PC-3 (cell line): ENCODE data around the gene MAGI2. TPM values are rescaled to one million over a fixed set of nuclear protein-coding genes. Genes with fewer than 3 reads are reported as not detected.

Source experiments
- ATAC-seq: fragments of 200-7000 bp; cut with Tn5 transposase; 2 replicates; pipeline ENCODE4 v1.9.1; 2020; ENCODE audit warnings: mild to moderate bottlenecking, moderate library complexity
- BruUV-seq: library from RNA; stranded (reverse); fragments of 400-500 nt; replicated peaks from 2 replicates; lab custom pipeline; 2021; lab: Mats Ljungman, UMichigan
- CTCF ChIA-PET: fragments of 300-600 bp; sonication (Branson Sonifier 250); formaldehyde crosslinking; loops from one replicate; lab custom pipeline; 2022; ENCODE audit warnings: antibody characterized with exemption; lab: Charles Lee
- POLR2A ChIA-PET: fragments of 300-600 bp; sonication (Branson Sonifier 250); formaldehyde crosslinking; loops from one replicate; lab custom pipeline; 2022; ENCODE audit warnings: antibody characterized with exemption; ENCODE audit not compliant: unreplicated experiment; lab: Charles Lee
- DNase-seq: peaks from one replicate; pipeline ENCODE4 v3.0.0-alpha.2; 2015
- H2AFZ ChIP-seq: fragments of 300-600 bp; sonication (generic); 2 replicates; pipeline ENCODE4 v1.6.0; 2016; ENCODE audit warnings: antibody characterized with exemption, low read length
- H3F3A ChIP-seq: fragments of 300-600 bp; sonication (generic); one replicate; pipeline ENCODE4 v1.6.0; 2017; ENCODE audit warnings: antibody characterized with exemption, low read length, control low read depth, mild to moderate bottlenecking; ENCODE audit not compliant: unreplicated experiment
- H3K27ac ChIP-seq: fragments of 300-600 bp; sonication (generic); 2 replicates; pipeline ENCODE4 v1.5.1; 2016; ENCODE audit warnings: mild to moderate bottlenecking, low read length
- H3K27me3 ChIP-seq: fragments of 300-600 bp; sonication (generic); 2 replicates; pipeline ENCODE4 v1.6.1; 2016; ENCODE audit warnings: low read length, mixed read lengths
- H3K36me3 ChIP-seq: fragments of 300-600 bp; sonication (generic); 2 replicates; pipeline ENCODE4 v1.6.1; 2016; ENCODE audit warnings: low read depth, mixed run types, low read length, mixed read lengths
- H3K4me1 ChIP-seq: fragments of 300-600 bp; sonication (generic); 2 replicates; pipeline ENCODE4 v1.5.1; 2016; ENCODE audit warnings: low read length; ENCODE audit not compliant: insufficient read depth
- H3K4me2 ChIP-seq: fragments of 300-600 bp; sonication (generic); 2 replicates; pipeline ENCODE4 v1.6.0; 2016; ENCODE audit warnings: low read length
- H3K4me3 ChIP-seq: fragments of 300-600 bp; sonication (generic); 2 replicates; pipeline ENCODE4 v1.5.1; 2016; ENCODE audit warnings: mild to moderate bottlenecking, low read length, mixed read lengths
- H3K79me2 ChIP-seq: fragments of 300-600 bp; sonication (generic); 2 replicates; pipeline ENCODE4 v1.6.1; 2017; ENCODE audit warnings: low read length, mixed read lengths
- H3K9ac ChIP-seq: fragments of 300-600 bp; sonication (generic); 2 replicates; pipeline ENCODE4 v1.6.0; 2016; ENCODE audit warnings: mild to moderate bottlenecking, low read length
- H3K9me2 ChIP-seq: fragments of 300-600 bp; sonication (generic); replicated peaks from 2 replicates; pipeline ENCODE4 v1.6.1; 2016; ENCODE audit warnings: mixed run types, low read length, mixed read lengths
- H3K9me3 ChIP-seq: fragments of 300-600 bp; sonication (generic); 2 replicates; pipeline ENCODE4 v1.6.1; 2016; ENCODE audit warnings: low read length, mixed read lengths
- H4K20me1 ChIP-seq: fragments of 300-600 bp; sonication (generic); 2 replicates; pipeline ENCODE4 v1.6.1; 2016; ENCODE audit warnings: low read length, mixed read lengths
- CTCF ChIP-seq: fragments of 300-600 bp; sonication (generic); conservative IDR thresholded peaks from 2 replicates; pipeline ENCODE4 v1.5.1; 2017; ENCODE audit warnings: antibody characterized with exemption, low read depth, mild to moderate bottlenecking, low read length
- EZH2 ChIP-seq: fragments of 300-600 bp; sonication (generic); IDR thresholded peaks from one replicate; pipeline ENCODE4 v1.6.1; 2017; ENCODE audit warnings: antibody characterized with exemption, mild to moderate bottlenecking, low read length; ENCODE audit not compliant: unreplicated experiment
- EZH2phosphoT487 ChIP-seq: fragments of 300-600 bp; sonication (generic); IDR thresholded peaks from 2 replicates; pipeline ENCODE4 v1.6.1; 2018; ENCODE audit warnings: mild to moderate bottlenecking, antibody characterized with exemption, low read length, borderline replicate concordance
- intact Hi-C: fragments of 100-400 bp; cut with micrococcal nuclease; formaldehyde crosslinking; loops from 2 replicates; pipeline ENCODE4 v1.9.0; 2023
- total RNA-seq: library from RNA; depleted of rRNA; stranded (reverse); fragments of >200 nt; gene quantifications from 2 replicates; pipeline ENCODE4 v1.2.3, GENCODE V29; 2014

The MAGI2 gene
- total RNA-seq, 1 experiment from 2014 or later, result not detected

DNA sequence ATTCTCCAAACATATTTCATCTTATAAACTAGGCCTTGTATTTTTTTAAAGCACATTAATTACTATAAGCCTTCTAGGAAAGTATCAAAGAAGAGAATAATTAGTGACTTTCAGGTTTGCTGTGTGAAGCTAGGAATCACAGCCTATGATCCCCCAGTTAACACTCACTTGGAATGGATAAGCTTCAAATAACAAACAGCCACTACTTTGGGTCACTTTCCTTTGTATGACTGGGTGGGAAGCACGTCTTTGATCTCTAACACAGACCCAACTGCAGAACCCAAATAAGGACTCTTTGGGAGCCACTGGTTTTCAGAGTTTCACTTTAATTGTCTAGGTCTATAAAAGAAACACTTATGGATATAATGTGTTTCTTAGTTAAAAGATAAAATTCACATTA, 769.3 kb downstream of the MAGI2 start:
- Histone ChIP-seq H3K4me2 (no peak overlapping the region), H3K79me2 (no peaks in the 10 kb centered on the region), H3K9me2 (no peaks in the 10 kb centered on the region), H3K4me3 (no peak overlapping the region), H3K27me3 (no peaks in the 10 kb centered on the region), H4K20me1 (no peaks in the 10 kb centered on the region), H3F3A (no peaks in the 10 kb centered on the region), H3K36me3 (no peaks in the 10 kb centered on the region), H2AFZ (no peak overlapping the region), H3K4me1 (no peaks in the 10 kb centered on the region), H3K9me3 (no peaks in the 10 kb centered on the region), H3K27ac (no peak overlapping the region), H3K9ac (no peak overlapping the region)
- POLR2A ChIA-PET, result no interaction called here
- no TSS peak for BruUV-seq
- intact Hi-C loops, result no loop called here
- TF ChIP-seq EZH2 (no peak), CTCF (no peak), EZH2phosphoT487 (no peak)
- DNase-seq (no peak), ATAC-seq (no peak)
- CTCF ChIA-PET, result no interaction called here

DNA sequence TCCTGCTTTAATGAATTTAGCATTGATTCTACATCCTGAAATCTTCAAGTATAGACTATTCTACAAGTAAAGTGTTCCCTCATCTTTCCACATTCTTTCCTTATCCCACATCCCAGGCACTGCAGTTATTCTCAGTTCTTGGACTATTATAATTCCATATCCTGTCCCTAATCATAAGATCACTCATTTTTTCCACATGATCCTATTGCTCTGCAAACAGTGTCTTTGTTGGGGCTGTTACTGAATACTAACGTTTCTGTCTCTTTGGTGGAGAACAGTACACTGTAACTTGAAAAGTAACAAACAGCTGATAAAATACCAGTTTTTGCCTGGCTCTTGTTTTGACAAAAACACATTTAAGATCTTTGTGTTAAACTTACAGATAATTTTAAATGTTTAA, 769.9 kb downstream of the MAGI2 start:
- Histone ChIP-seq H3K27me3 (no peaks in the 10 kb centered on the region), H2AFZ (no peak overlapping the region), H3K27ac (no peak overlapping the region), H3K36me3 (no peaks in the 10 kb centered on the region), H3K9me3 (no peaks in the 10 kb centered on the region), H3K79me2 (no peaks in the 10 kb centered on the region), H3F3A (no peaks in the 10 kb centered on the region), H3K9me2 (no peaks in the 10 kb centered on the region), H3K4me1 (no peaks in the 10 kb centered on the region), H3K9ac (no peak overlapping the region), H3K4me3 (no peak overlapping the region), H3K4me2 (no peak overlapping the region), H4K20me1 (no peaks in the 10 kb centered on the region)
- intact Hi-C loops, result no loop called here
- no peak for TF ChIP-seq CTCF
- no peak for TF ChIP-seq EZH2phosphoT487
- CTCF ChIA-PET, result no interaction called here
- no peak for ATAC-seq
- POLR2A ChIA-PET, result no interaction called here
- no TSS peak for BruUV-seq
- DNase-seq, result no peak

DNA sequence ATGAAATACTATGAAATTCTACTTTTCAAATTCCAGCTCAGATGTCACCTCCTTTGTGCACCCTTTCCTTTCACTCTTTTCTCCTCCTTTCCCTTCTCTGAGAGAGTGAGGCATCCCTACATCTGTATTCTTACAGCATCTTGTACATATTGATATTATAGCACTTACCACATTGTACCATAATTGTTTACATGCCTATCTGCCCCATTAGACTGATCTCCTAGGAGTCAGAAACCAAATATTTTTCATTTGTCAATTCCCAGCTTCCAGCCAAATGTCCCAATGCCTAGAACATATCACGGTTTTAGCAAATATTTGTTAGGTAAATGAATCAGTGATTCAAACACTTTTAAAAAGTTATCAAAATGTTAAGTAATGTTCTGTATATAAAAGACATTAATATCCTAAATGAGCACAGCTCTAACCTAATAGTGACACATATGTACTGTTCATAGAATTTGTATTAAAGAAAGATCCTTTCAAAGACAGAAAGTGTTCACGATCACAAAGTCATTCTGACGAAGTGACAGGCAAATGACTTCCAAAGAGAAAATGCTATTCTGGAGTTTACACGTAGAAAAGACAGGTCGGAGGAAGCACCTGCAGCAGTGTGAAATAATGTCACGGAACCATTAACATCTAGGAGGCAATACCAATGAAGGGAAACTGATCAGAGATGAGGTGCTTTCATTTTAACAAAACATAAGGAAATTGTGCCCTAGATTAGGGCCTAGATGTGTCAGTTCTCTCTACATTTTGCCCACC, 774.2 kb downstream of the MAGI2 start:
- ChIA-PET CTCF (no interaction called here), POLR2A (no interaction called here)
- H3K36me3 ChIP-seq, result no peaks in the 10 kb centered on the region
- no peaks in the 10 kb centered on the region for H3K4me1 ChIP-seq
- ATAC-seq (no peak), DNase-seq (no peak)
- no peak overlapping the region for H3K9ac ChIP-seq
- TF ChIP-seq EZH2 (no peak), CTCF (no peak), EZH2phosphoT487 (no peak)
- intact Hi-C loops, result no loop called here
- no peaks in the 10 kb centered on the region for H3K9me2 ChIP-seq
- BruUV-seq, result no TSS peak
- no peaks in the 10 kb centered on the region for H3K9me3 ChIP-seq
- H3K27ac ChIP-seq, result no peak overlapping the region
- no peaks in the 10 kb centered on the region for H3F3A ChIP-seq
- no peaks in the 10 kb centered on the region for H3K79me2 ChIP-seq
- no peak overlapping the region for H2AFZ ChIP-seq
- no peaks in the 10 kb centered on the region for H3K27me3 ChIP-seq
- H3K4me2 ChIP-seq, result no peak overlapping the region
- no peak overlapping the region for H3K4me3 ChIP-seq
- H4K20me1 ChIP-seq, result no peaks in the 10 kb centered on the region
